ENCODE results near the gene PFDN1. TPM values are rescaled to one million over a fixed set of nuclear protein-coding genes. Genes with fewer than 3 reads are reported as not detected.
A peak's percentile ranks its signal among the peaks of the same experiment; 100 is the strongest.

PFDN1 gene
- total and polyA plus RNA-seq, 9 of the 15 experiments (the other 6 are each of a cell fraction or from before 2014, with no cell fraction given): 45.5 to 215 (median 78.0) TPM

DNA sequence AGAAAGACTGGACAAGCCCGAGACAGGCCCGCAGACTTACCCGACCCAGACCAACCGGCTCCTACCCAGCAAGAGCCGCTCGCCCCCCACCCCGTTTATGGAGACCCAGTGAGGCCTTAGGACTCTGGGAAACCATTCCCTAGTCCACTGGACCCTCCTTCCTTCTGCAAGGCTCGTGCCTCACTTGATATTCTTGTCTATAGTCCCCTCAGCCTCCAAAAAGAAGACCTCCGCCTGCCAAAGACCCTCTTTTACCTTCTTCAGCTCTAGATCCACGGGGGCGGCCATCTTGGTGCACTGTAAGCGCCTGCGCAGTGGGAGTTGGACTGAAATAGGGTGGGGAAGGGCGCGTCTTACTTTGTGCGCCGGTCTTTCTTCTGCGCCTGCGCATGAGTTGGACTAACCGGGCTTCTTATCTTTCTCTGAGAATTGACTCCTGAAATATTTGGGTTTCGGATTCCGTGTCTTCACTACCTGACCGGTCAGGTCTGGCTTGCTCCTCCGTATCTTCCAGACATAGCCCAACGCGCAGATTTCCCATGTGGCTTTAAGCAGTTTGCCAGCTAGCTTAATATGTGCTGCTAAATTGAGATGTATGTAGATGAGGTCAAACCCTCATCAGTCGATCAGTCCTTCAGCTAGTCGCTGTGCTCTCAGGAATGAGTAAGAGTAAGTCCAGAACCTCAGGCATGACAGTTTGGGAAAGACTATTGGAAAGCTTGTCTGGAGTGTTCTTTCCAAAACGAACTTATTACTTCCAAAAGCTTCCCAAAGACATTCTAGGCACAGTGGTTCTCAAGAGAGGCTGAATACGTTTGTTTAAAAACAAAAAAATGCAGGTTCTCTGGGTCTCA is at the start of gene PFDN1 (continued):
- TF ChIP-seq ZZZ3 (IDR thresholded peaks at IDR 0.05) (no peak), TAF1 (IDR thresholded peaks at IDR 0.05; ENCODE audit: control insufficient read depth, extremely low read depth, insufficient read depth, low read length, severe bottlenecking) (peak; percentile 93), RBM15 (IDR thresholded peaks at IDR 0.05; ENCODE audit: insufficient read depth, low read length) (no peak), THRAP3 (IDR thresholded peaks at IDR 0.05; ENCODE audit: borderline replicate concordance) (no peak), SRSF3 (IDR thresholded peaks at IDR 0.05; ENCODE audit: insufficient read depth, low read length) (no peak), SMARCA5 (IDR thresholded peaks at IDR 0.05) (no peak), HOXB6 (CRISPR knock-in tag; IDR thresholded peaks at IDR 0.05; ENCODE audit: borderline replicate concordance) (no peak), KDM4B (IDR thresholded peaks at IDR 0.05; ENCODE audit: borderline replicate concordance in 2 of 2, low read depth in 1 of 2) (no peak), ZNF589 (CRISPR knock-in tag; IDR thresholded peaks at IDR 0.05; ENCODE audit: low read depth) (peak; percentile 45; the same call in 1 of the 2 replicates), KDM5B (IDR thresholded peaks at IDR 0.05; ENCODE audit: insufficient replicate concordance, low read depth, low read length) (peak; percentile 80), SUPT5H (IDR thresholded peaks at IDR 0.05) (peak; percentile 88), SRSF1 (IDR thresholded peaks at IDR 0.05; ENCODE audit: low read depth, low read length) (no peak), TAL1 (IDR thresholded peaks at IDR 0.05) (no peak), ZBTB17 (CRISPR knock-in tag; IDR thresholded peaks at IDR 0.05) (no peak), KLF16 (IDR thresholded peaks at IDR 0.05) (no peak), NR4A1 (CRISPR knock-in tag; IDR thresholded peaks at IDR 0.05) (no peak), NR4A1 (tag; IDR thresholded peaks at IDR 0.05) (no peak), DNMT1 (IDR thresholded peaks at IDR 0.05) (no peak), CHD2 (IDR thresholded peaks at IDR 0.05; ENCODE audit: low read depth, low read length) (no peak), MTF1 (CRISPR knock-in tag; IDR thresholded peaks at IDR 0.05; ENCODE audit: borderline replicate concordance) (no peak), MTA2 (IDR thresholded peaks at IDR 0.05; ENCODE audit: low read depth) (no peak), ZNF695 (CRISPR knock-in tag; IDR thresholded peaks at IDR 0.05) (no peak), SIX5 (IDR thresholded peaks at IDR 0.05; ENCODE audit: borderline replicate concordance in 1 of 2, insufficient read depth in 1 of 2, low read depth in 1 of 2, low read length in 2 of 2) (no peak), ZNF445 (CRISPR knock-in tag; IDR thresholded peaks at IDR 0.05; ENCODE audit: low read depth) (no peak)
- TF ChIP-seq, protein P1, sequence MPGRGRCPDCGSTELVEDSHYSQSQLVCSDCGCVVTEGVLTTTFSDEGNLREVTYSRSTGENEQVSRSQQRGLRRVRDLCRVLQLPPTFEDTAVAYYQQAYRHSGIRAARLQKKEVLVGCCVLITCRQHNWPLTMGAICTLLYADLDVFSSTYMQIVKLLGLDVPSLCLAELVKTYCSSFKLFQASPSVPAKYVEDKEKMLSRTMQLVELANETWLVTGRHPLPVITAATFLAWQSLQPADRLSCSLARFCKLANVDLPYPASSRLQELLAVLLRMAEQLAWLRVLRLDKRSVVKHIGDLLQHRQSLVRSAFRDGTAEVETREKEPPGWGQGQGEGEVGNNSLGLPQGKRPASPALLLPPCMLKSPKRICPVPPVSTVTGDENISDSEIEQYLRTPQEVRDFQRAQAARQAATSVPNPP (IDR thresholded peaks at IDR 0.05; ENCODE audit: borderline replicate concordance, insufficient read depth, insufficient read length): no peak
- TF ChIP-seq, protein P2, sequence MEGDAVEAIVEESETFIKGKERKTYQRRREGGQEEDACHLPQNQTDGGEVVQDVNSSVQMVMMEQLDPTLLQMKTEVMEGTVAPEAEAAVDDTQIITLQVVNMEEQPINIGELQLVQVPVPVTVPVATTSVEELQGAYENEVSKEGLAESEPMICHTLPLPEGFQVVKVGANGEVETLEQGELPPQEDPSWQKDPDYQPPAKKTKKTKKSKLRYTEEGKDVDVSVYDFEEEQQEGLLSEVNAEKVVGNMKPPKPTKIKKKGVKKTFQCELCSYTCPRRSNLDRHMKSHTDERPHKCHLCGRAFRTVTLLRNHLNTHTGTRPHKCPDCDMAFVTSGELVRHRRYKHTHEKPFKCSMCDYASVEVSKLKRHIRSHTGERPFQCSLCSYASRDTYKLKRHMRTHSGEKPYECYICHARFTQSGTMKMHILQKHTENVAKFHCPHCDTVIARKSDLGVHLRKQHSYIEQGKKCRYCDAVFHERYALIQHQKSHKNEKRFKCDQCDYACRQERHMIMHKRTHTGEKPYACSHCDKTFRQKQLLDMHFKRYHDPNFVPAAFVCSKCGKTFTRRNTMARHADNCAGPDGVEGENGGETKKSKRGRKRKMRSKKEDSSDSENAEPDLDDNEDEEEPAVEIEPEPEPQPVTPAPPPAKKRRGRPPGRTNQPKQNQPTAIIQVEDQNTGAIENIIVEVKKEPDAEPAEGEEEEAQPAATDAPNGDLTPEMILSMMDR (IDR thresholded peaks at IDR 0.05 in 2 of 3, conservative IDR thresholded peaks at IDR 0.05 in 1 of 3; ENCODE audit: insufficient read depth in 2 of 3, low read depth in 1 of 3, low read length in 3 of 3): no peak

Measured in K562 (cell line).